Spinal cord (tissue), 10 donors: ENCODE measurements around the gene C9orf72. TPM values are rescaled to one million over a fixed set of nuclear protein-coding genes. Genes with fewer than 3 reads are reported as not detected.

Source experiments
- DNase-seq, 6 donors: peaks; one replicate each; pipeline versions ENCODE4 v3.0.0 to v3.0.0-alpha.2; 2013 to 2015; ENCODE audit warnings: low spot score in 6 of 6, low read depth in 4 of 6
- H3K27ac ChIP-seq: one replicate; pipeline ENCODE4 v1.5.1; 2013; ENCODE audit warnings: low read depth, low read length, control low read depth
- H3K27me3 ChIP-seq: one replicate; pipeline ENCODE4 v1.6.1; 2013; ENCODE audit warnings: low read length; ENCODE audit not compliant: control insufficient read depth, insufficient read depth
- H3K36me3 ChIP-seq: one replicate; pipeline ENCODE4 v1.6.1; 2013; ENCODE audit warnings: low read length; ENCODE audit not compliant: control insufficient read depth, insufficient read depth
- H3K4me1 ChIP-seq: one replicate; pipeline ENCODE4 v1.6.1; 2013; ENCODE audit warnings: low read length; ENCODE audit not compliant: control insufficient read depth, insufficient read depth
- H3K4me3 ChIP-seq: one replicate; pipeline ENCODE4 v1.5.1; 2013; ENCODE audit warnings: low read depth, low read length, control low read depth
- H3K9me3 ChIP-seq: one replicate; pipeline ENCODE4 v1.6.1; 2013; ENCODE audit warnings: low read length; ENCODE audit not compliant: control insufficient read depth, insufficient read depth
- WGBS: methylation state at CpG from one replicate; pipeline ENCODE4 v1.1.5; 2013; ENCODE audit warnings: missing lambda C conversion rate; ENCODE audit not compliant: insufficient coverage; 5-methylcytosine and 5-hydroxymethylcytosine counted together
- polyA plus RNA-seq, 2 donors: library from polyadenylated mRNA; unstranded; fragments of 120-200 nt; gene quantifications; one replicate each; pipeline ENCODE4 v1.2.1, GENCODE V29; 2013; ENCODE audit not compliant: insufficient read length in 2 of 2
- total RNA-seq, 2 donors: library from RNA; depleted of rRNA in 1 of 2; stranded (reverse); fragments of 120-200 nt in 1 of 2; fragments of >200 nt in 1 of 2; gene quantifications; one replicate each; pipeline versions ENCODE4 v1.2.3 to v1.2.4, GENCODE V29; 2013 to 2014
- donor health status: healthy.

Gene C9orf72
- total and polyA plus RNA-seq, 4 donors, result 38.6 to 77.7 (median 44.3) TPM

DNA sequence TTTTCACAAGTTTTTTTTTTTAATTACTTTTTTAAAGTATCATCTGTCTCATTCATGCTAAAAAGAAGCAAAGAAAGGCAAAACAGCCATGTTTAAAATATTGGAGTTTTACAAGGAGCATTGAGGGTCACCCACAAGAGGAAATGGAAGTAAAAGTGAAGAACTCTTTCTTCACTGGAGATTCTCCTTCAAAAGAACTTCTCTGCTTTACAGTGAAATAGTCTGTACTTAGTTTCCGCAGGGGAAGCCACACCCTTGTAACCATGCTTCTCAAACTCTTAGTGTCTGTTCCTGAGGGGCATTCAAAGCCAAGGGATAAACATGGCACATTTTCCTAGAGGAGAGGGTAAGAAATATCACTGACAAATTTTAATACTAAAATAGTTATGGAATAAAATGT, 8.6 kb downstream of the C9orf72 start:
- no peak overlapping the region for H3K4me3 ChIP-seq
- no peaks in the 10 kb centered on the region for H3K4me1 ChIP-seq
- no CpG with 5 or more reads among the region's 1 CpG for WGBS
- no peak for DNase-seq
- no peaks in the 10 kb centered on the region for H3K9me3 ChIP-seq
- H3K27me3 ChIP-seq, result no peaks in the 10 kb centered on the region
- H3K27ac ChIP-seq, result no peak overlapping the region
- no peaks in the 10 kb centered on the region for H3K36me3 ChIP-seq

- H3K27me3 ChIP-seq, result no peaks in the 10 kb centered on the region
- H3K4me3 ChIP-seq, result no peak overlapping the region
- 100% methylated on average over 1 of the region's 4 CpGs for WGBS
These were observed 9.4 kb downstream of the C9orf72 start for GRCh38 chr9:27563738-27564430.

DNA sequence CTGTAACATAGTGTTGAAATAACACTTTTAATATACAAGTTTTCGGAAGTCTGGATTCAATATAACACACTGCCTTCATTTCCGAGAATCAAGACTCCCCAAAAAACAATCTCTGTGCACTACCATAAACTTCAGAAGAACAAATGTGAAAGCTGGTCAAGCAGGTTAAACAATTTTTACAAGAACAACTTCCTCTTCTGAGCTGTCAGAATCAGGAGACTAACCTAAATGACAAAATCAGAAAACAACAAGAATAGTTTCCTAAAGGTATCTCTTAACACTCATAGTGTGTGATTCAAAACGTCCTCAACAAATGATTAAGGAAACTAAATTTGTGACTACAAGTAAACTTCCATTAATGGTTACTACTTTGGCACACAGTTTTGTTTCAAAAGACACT, 11.6 kb downstream of the C9orf72 start:
- DNase-seq, result no peak
- H3K27ac ChIP-seq, result no peak overlapping the region
- H3K36me3 ChIP-seq, result no peaks in the 10 kb centered on the region
- WGBS, result 94% methylated on average over 2 of the region's 3 CpGs
- no peak overlapping the region for H3K4me3 ChIP-seq
- no peaks in the 10 kb centered on the region for H3K27me3 ChIP-seq
- no peaks in the 10 kb centered on the region for H3K9me3 ChIP-seq
- H3K4me1 ChIP-seq, result no peaks in the 10 kb centered on the region

More at GRCh38 chr9:27563738-27564430, 9.4 kb downstream of the C9orf72 start:
- Histone ChIP-seq H3K9me3 (no peaks in the 10 kb centered on the region), H3K36me3 (no peaks in the 10 kb centered on the region), H3K4me1 (no peaks in the 10 kb centered on the region), H3K27ac (no peak overlapping the region)
- DNase-seq, result no peak

DNA sequence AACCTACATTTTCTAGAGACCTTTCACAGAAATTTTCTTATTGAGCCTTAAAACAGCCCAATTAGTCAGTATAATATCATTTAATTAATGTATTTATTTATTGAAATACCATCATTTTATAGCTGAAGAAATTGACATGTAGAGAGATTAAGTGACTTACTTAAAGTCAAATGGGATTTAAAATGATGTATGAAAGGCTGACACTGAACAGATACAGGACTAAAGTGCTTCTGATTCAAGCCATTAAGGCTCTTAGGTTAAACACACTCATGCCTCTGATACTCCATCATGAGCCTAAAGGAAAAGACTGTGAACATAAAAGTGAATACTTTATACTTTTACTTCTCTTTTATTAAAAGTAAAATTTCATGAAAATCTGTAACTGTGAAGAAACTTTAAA, 12.8 kb downstream of the C9orf72 start:
- Histone ChIP-seq H3K4me1 (no peaks in the 10 kb centered on the region), H3K36me3 (peaks cover 5% of the 10 kb centered on the region), H3K9me3 (no peaks in the 10 kb centered on the region), H3K4me3 (no peak overlapping the region), H3K27ac (no peak overlapping the region), H3K27me3 (no peaks in the 10 kb centered on the region)
- DNase-seq, result no peak

DNA sequence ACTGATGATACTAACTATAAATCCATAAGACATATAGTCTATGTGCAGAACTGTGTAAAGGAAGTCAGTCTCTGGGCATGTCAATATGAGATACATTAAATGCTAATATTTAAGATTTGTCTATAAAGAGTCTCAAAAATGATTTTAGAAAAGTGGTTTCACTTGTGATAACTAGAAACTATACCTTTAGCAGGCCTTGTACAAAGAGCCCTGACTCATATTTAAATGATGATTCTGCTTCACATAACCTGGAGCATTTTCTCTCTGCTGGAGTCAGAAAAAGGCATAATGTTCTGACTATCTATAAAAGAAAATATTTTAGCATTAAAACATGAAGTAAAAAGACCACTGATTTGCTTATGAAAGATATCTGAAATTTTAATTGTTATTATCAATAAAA, 15.0 kb downstream of the C9orf72 start:
- H3K4me3 ChIP-seq, result no peak overlapping the region
- no peaks in the 10 kb centered on the region for H3K27me3 ChIP-seq
- H3K4me1 ChIP-seq, result no peaks in the 10 kb centered on the region
- peaks cover 9% of the 10 kb centered on the region for H3K36me3 ChIP-seq
- DNase-seq, result no peak
- no peaks in the 10 kb centered on the region for H3K9me3 ChIP-seq
- no peak overlapping the region for H3K27ac ChIP-seq

DNA sequence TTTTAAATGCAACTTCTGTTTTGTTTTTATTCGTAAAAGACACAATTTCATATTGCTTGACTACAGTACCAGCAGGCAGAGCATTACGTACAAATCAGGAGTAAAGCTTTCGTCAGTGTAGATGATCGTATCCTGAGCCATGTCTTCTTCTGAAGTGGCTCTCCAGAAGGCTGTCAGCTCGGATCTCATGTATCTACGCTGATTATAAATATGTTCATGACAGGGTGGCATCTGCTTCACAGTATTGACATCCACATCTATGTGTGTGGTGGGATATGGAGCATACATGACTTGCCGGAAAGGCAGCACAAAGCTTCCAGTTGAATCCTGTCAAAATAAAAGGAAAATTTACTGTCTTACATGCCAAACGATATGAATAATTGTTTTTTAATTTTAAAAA, 16.8 kb downstream of the C9orf72 start:
- no peaks in the 10 kb centered on the region for H3K9me3 ChIP-seq
- no peaks in the 10 kb centered on the region for H3K4me1 ChIP-seq
- H3K4me3 ChIP-seq, result no peak overlapping the region
- DNase-seq, result peak in 1 of 6 donors; percentile 59
- no peaks in the 10 kb centered on the region for H3K27me3 ChIP-seq
- H3K36me3 ChIP-seq, result peaks cover 14% of the 10 kb centered on the region
- WGBS, result 100% methylated on average over 5 of the region's 8 CpGs
- H3K27ac ChIP-seq, result no peak overlapping the region

DNA sequence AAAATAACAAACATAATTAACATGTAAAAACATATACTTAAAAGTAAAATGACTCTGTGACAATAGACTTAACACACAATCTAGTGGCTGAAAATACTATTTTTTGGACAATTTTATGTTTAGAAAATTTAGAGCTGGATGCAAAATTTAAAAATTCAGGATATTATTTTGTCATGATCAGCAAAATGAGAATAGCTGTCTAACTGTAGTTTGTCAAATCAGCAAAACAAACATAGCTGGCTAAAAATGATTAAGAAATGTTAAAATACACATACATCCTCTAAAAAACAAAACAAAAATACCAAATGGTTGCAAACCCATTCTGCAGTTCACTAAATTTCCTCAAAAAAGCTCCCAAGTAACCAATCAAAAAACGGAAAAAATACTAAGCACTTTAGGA, 18.6 kb downstream of the C9orf72 start:
- peaks cover 14% of the 10 kb centered on the region for H3K36me3 ChIP-seq
- H3K4me1 ChIP-seq, result no peaks in the 10 kb centered on the region
- H3K9me3 ChIP-seq, result no peaks in the 10 kb centered on the region
- no peak for DNase-seq
- no peaks in the 10 kb centered on the region for H3K27me3 ChIP-seq
- H3K27ac ChIP-seq, result no peak overlapping the region
- no peak overlapping the region for H3K4me3 ChIP-seq
- no CpG with 5 or more reads among the region's 1 CpG for whole genome bisulfite sequencing

DNA sequence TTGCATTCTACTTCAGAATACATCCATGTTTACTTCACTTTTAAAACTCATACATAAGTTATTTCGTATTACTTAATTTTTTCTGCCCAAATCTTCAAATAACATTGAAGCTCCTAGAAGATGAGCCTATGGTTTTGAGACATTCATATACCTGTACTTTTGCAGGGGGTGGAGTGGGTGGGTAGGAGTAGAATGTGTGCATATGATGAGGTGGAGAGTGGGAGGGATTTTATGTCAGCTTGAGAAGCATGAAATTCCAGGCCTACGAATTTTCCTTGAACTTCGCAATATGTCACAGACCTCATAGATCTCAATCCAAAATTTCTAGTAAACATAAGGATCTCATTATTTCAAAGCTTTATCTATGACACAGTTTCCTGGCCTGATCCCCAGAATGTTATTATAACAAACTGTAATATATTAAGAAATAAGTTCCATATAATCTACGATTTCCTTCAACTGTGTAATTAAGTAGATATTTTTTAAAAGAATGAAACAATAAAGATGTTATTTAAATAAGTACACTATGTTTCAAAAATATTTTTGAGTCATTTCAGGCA, 24.0 kb downstream of the C9orf72 start:
- Histone ChIP-seq H3K27me3 (no peaks in the 10 kb centered on the region), H3K4me1 (no peaks in the 10 kb centered on the region), H3K4me3 (no peak overlapping the region), H3K36me3 (peaks cover 8% of the 10 kb centered on the region), H3K27ac (no peak overlapping the region), H3K9me3 (no peaks in the 10 kb centered on the region)
- no peak for DNase-seq
- no CpG with 5 or more reads among the region's 4 CpGs for WGBS

- H3K9me3 ChIP-seq, result no peaks in the 10 kb centered on the region
- no peak overlapping the region for H3K27ac ChIP-seq
- DNase-seq, result peak in 3 of 6 donors; percentile 55 to 88 (median 81)
- H3K4me1 ChIP-seq, result no peaks in the 10 kb centered on the region
- H3K27me3 ChIP-seq, result no peaks in the 10 kb centered on the region
- no CpG with 5 or more reads among the region's 10 CpGs for WGBS
- no peak overlapping the region for H3K4me3 ChIP-seq
- peaks cover 7% of the 10 kb centered on the region for H3K36me3 ChIP-seq
These were observed 25.1 kb downstream of the C9orf72 start for GRCh38 chr9:27548055-27548741.

GRCh38 chr9:27545471-27545870, 27.8 kb downstream of the C9orf72 start:
- Histone ChIP-seq H3K4me1 (no peaks in the 10 kb centered on the region), H3K36me3 (peaks cover 8% of the 10 kb centered on the region), H3K27ac (no peak overlapping the region), H3K9me3 (no peaks in the 10 kb centered on the region), H3K4me3 (no peak overlapping the region), H3K27me3 (no peaks in the 10 kb centered on the region)
- WGBS, result 100% methylated on average over 2 of the region's 3 CpGs
- DNase-seq, result no peak
